ENCODE data around the gene RBCK1. TPM values are rescaled to one million over a fixed set of nuclear protein-coding genes. Genes with fewer than 3 reads are reported as not detected.
A peak's percentile ranks its signal among the peaks of the same experiment; 100 is the strongest.

RBCK1 gene
- total and polyA plus RNA-seq, 9 of the 15 experiments (the other 6 are each of a cell fraction or from before 2014, with no cell fraction given), result 5.9 to 59.3 (median 26.5) TPM

DNA sequence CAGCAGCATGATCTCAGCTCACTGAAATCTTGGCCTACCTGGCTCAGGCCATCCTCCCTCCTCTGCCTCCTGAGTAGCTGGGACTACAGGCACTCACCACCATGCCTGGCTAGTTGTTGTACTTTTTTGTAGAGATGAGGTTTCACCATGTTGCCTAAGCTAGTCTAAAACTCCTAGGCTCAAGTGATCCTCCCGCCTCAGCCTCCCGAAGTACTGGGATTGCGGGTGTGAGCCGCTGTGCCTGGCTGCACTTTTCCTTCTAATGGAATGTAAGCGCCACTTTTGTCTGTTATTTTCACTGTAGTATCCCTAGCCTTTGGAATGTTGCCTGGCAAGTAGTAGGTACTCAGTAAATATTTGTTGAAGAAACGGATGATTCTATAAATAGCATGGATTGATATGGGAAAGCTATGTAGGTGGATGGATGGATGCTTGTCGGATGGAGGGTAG is 37.9 kb upstream of the RBCK1 start (continued):
- TF ChIP-seq, protein P1, sequence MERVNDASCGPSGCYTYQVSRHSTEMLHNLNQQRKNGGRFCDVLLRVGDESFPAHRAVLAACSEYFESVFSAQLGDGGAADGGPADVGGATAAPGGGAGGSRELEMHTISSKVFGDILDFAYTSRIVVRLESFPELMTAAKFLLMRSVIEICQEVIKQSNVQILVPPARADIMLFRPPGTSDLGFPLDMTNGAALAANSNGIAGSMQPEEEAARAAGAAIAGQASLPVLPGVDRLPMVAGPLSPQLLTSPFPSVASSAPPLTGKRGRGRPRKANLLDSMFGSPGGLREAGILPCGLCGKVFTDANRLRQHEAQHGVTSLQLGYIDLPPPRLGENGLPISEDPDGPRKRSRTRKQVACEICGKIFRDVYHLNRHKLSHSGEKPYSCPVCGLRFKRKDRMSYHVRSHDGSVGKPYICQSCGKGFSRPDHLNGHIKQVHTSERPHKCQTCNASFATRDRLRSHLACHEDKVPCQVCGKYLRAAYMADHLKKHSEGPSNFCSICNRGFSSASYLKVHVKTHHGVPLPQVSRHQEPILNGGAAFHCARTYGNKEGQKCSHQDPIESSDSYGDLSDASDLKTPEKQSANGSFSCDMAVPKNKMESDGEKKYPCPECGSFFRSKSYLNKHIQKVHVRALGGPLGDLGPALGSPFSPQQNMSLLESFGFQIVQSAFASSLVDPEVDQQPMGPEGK (CRISPR knock-in tag; IDR thresholded peaks at IDR 0.05; ENCODE audit: borderline replicate concordance), result no peak
- TF ChIP-seq SIN3B (IDR thresholded peaks at IDR 0.05; ENCODE audit: low read depth), result no peak
- TF ChIP-seq ZBTB49 (CRISPR knock-in tag; IDR thresholded peaks at IDR 0.05; ENCODE audit: borderline replicate concordance), result no peak
- TF ChIP-seq, protein P2, sequence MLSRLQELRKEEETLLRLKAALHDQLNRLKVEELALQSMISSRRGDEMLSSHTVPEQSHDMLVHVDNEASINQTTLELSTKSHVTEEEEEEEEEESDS (CRISPR knock-in tag; IDR thresholded peaks at IDR 0.05), result no peak
- TF ChIP-seq FOXM1 (IDR thresholded peaks at IDR 0.05; ENCODE audit: low read depth), result no peak
- TF ChIP-seq FOXM1 (CRISPR knock-in tag; IDR thresholded peaks at IDR 0.05; ENCODE audit: low read depth), result no peak
- 0 out of 2 replicates have a peak, but pooled peaks have one; percentile 36 for TF ChIP-seq NFRKB (IDR thresholded peaks at IDR 0.05; ENCODE audit: low read depth)
- TF ChIP-seq NCOA1 (IDR thresholded peaks at IDR 0.05; ENCODE audit: low read depth), result no peak
- TF ChIP-seq, protein P3, sequence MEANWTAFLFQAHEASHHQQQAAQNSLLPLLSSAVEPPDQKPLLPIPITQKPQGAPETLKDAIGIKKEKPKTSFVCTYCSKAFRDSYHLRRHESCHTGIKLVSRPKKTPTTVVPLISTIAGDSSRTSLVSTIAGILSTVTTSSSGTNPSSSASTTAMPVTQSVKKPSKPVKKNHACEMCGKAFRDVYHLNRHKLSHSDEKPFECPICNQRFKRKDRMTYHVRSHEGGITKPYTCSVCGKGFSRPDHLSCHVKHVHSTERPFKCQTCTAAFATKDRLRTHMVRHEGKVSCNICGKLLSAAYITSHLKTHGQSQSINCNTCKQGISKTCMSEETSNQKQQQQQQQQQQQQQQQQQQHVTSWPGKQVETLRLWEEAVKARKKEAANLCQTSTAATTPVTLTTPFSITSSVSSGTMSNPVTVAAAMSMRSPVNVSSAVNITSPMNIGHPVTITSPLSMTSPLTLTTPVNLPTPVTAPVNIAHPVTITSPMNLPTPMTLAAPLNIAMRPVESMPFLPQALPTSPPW (CRISPR knock-in tag; IDR thresholded peaks at IDR 0.05), result no peak
- TF ChIP-seq, protein P4, sequence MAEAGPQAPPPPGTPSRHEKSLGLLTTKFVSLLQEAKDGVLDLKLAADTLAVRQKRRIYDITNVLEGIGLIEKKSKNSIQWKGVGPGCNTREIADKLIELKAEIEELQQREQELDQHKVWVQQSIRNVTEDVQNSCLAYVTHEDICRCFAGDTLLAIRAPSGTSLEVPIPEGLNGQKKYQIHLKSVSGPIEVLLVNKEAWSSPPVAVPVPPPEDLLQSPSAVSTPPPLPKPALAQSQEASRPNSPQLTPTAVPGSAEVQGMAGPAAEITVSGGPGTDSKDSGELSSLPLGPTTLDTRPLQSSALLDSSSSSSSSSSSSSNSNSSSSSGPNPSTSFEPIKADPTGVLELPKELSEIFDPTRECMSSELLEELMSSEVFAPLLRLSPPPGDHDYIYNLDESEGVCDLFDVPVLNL (CRISPR knock-in tag; IDR thresholded peaks at IDR 0.05; ENCODE audit: low read depth), result no peak
- TF ChIP-seq ZNF780A (CRISPR knock-in tag; IDR thresholded peaks at IDR 0.05), result no peak
- no peak for TF ChIP-seq PHF20 (IDR thresholded peaks at IDR 0.05; ENCODE audit: partially characterized antibody)
- no peak for TF ChIP-seq ILK (tag; IDR thresholded peaks at IDR 0.05; ENCODE audit: borderline replicate concordance, low read depth)
- TF ChIP-seq, protein P5, sequence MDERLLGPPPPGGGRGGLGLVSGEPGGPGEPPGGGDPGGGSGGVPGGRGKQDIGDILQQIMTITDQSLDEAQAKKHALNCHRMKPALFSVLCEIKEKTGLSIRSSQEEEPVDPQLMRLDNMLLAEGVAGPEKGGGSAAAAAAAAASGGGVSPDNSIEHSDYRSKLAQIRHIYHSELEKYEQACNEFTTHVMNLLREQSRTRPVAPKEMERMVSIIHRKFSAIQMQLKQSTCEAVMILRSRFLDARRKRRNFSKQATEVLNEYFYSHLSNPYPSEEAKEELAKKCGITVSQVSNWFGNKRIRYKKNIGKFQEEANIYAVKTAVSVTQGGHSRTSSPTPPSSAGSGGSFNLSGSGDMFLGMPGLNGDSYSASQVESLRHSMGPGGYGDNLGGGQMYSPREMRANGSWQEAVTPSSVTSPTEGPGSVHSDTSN (CRISPR knock-in tag; IDR thresholded peaks at IDR 0.05; ENCODE audit: low read depth), result no peak
- TF ChIP-seq, protein P5 (tag; conservative IDR thresholded peaks at IDR 0.05; ENCODE audit: low read depth), result no peak
- no peak for TF ChIP-seq HDAC2 (IDR thresholded peaks at IDR 0.05)
- TF ChIP-seq PHTF2 (CRISPR knock-in tag; IDR thresholded peaks at IDR 0.05), result no peak
- no peak for TF ChIP-seq HNRNPH1 (optimal IDR thresholded peaks at IDR 0.05; ENCODE audit: low read depth, low read length)
- no peak for TF ChIP-seq ZFX (CRISPR knock-in tag; IDR thresholded peaks at IDR 0.05)
- no peak for TF ChIP-seq ELF4 (CRISPR knock-in tag; IDR thresholded peaks at IDR 0.05)
